ENCODE results near the gene BNC2.

- TF ChIP-seq EZH2 (IDR thresholded peaks at IDR 0.05) (no peak), FOXP2 (optimal IDR thresholded peaks at IDR 0.05; ENCODE audit: control extremely low read depth, extremely low read length, insufficient read depth) (no peak), POLR2AphosphoS5 (IDR thresholded peaks at IDR 0.05; ENCODE audit: borderline replicate concordance, low read depth, low read length) (no peak)
Measured at GRCh38 chr9:16484744-16485143, 385.7 kb downstream of the BNC2 start.
